Natural killer cell (primary cell): ENCODE results near the gene DTNB. TPM values are rescaled to one million over a fixed set of nuclear protein-coding genes. Genes with fewer than 3 reads are reported as not detected.

ENCODE experiments used
- ATAC-seq, 3 donors: fragments of 150-1000 bp in 2 of 3; fragments of 200-7000 bp in 1 of 3; cut with Tn5 transposase; 1 replicate in 1 of 3; 2 replicates in 2 of 3; pipeline ENCODE4 v1.10.0; 2021; ENCODE audit warnings: mild to moderate bottlenecking in 2 of 3, moderate library complexity in 2 of 3
- DNase-seq, 2 donors: peaks; one replicate each; pipeline versions ENCODE4 v3.0.0 to v3.0.0-alpha.2; 2013 to 2021; ENCODE audit warnings: mixed read lengths in 1 of 2
- H3K27ac ChIP-seq: one replicate; pipeline ENCODE4 v1.5.1; 2013; ENCODE audit warnings: mild to moderate bottlenecking, low read length
- H3K27me3 ChIP-seq: one replicate; pipeline ENCODE4 v1.6.1; 2013; ENCODE audit warnings: low read length; ENCODE audit not compliant: control insufficient read depth, insufficient read depth
- H3K36me3 ChIP-seq: one replicate; pipeline ENCODE4 v1.6.1; 2013; ENCODE audit warnings: low read length; ENCODE audit not compliant: control insufficient read depth, insufficient read depth
- H3K4me1 ChIP-seq: one replicate; pipeline ENCODE4 v1.6.1; 2013; ENCODE audit warnings: low read length; ENCODE audit not compliant: control insufficient read depth, insufficient read depth
- H3K4me3 ChIP-seq: one replicate; pipeline ENCODE4 v1.5.1; 2013; ENCODE audit warnings: low read length
- H3K9me3 ChIP-seq: one replicate; pipeline ENCODE4 v1.6.1; 2013; ENCODE audit warnings: low read length; ENCODE audit not compliant: control insufficient read depth, insufficient read depth
- H3K27ac Mint-ChIP-seq, 2 donors: one replicate each; pipeline ENCODE4 v1.8.0; 2022; ENCODE audit warnings: mild to moderate bottlenecking in 2 of 2, mixed read lengths in 2 of 2, moderate library complexity in 1 of 2
- H3K27me3 Mint-ChIP-seq, 2 donors: one replicate each; pipeline ENCODE4 v1.8.0; 2022; ENCODE audit warnings: low read depth in 2 of 2, mixed read lengths in 2 of 2
- H3K36me3 Mint-ChIP-seq: one replicate; pipeline ENCODE4 v1.8.0; 2022; ENCODE audit warnings: mixed read lengths
- H3K4me1 Mint-ChIP-seq, 2 donors: one replicate each; pipeline ENCODE4 v1.8.0; 2022; ENCODE audit warnings: mixed read lengths in 2 of 2
- H3K4me3 Mint-ChIP-seq: one replicate; pipeline ENCODE4 v1.8.0; 2022; ENCODE audit warnings: mild to moderate bottlenecking, moderate library complexity, mixed read lengths
- H3K9me3 Mint-ChIP-seq, 2 donors: one replicate each; pipeline ENCODE4 v1.8.0; 2022; ENCODE audit warnings: mixed read lengths in 2 of 2
- CTCF ChIP-seq: fragments of 200-600 bp; IDR thresholded peaks from one replicate; pipeline ENCODE4 v1.8.0; 2022; ENCODE audit warnings: antibody characterized with exemption
- WGBS: methylation state at CpG from one replicate; pipeline ENCODE4 v1.1.7; 2013; ENCODE audit warnings: missing lambda C conversion rate; ENCODE audit not compliant: insufficient coverage; 5-methylcytosine and 5-hydroxymethylcytosine counted together
- intact Hi-C: fragments of 100-400 bp; cut with micrococcal nuclease; formaldehyde crosslinking; loops from one replicate; pipeline ENCODE4 v1.14.2; 2022
- total RNA-seq, 4 donors: library from RNA; stranded (reverse); fragments of 120-200 nt in 1 of 4; gene quantifications; one replicate each; pipeline versions ENCODE4 v1.2.3 to v1.2.4, GENCODE V29; 2013 to 2022

Gene DTNB
- total RNA-seq, 3 donors from 2014 or later (not counting 1 experiment from before 2014, with no cell fraction given), result 20.8 to 33.7 (median 23.6) TPM

DNA sequence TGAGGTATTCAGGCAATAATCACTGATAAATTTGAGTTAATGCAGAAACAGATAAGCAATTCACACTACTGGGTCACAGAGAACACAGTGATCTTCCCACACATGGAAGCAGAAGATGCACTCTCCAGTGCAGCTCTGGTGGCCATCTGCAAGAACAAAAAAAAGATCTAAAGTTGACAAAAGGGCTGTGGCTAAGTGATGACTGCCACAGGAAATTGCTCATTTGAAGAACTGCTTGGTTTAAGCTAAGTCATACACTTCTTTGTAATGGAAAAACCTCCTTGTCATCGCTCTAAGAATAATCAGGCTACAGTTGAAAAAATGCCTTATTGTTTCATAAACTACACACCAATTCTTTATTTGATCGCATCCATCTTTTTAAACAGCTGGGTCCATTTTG lies 115.1 kb downstream of the DTNB start:
- peak overlapping the region; percentile 57 for H3K4me3 Mint-ChIP-seq
- H3K9me3 ChIP-seq, result no peaks in the 10 kb centered on the region
- H3K4me1 ChIP-seq, result peaks cover 18% of the 10 kb centered on the region
- ATAC-seq (peak; percentile 84 to 93 (median 87)), DNase-seq (peak in 1 of 2 donors; percentile 46)
- intact Hi-C loops, result loop anchor here (2.0 to 5.0 kb wide), 2 partner anchors 181 to 196 kb away; no protein-coding TSS in a partner anchor
- no peak overlapping the region for H3K4me3 ChIP-seq
- peak overlapping the region; percentile 65 for H3K27ac ChIP-seq
- no peaks in the 10 kb centered on the region for H3K36me3 ChIP-seq
- no peak for TF ChIP-seq CTCF
- 0% methylated on average over 2 of the region's 2 CpGs for WGBS
- no peaks in the 10 kb centered on the region for H3K36me3 Mint-ChIP-seq
- H3K27me3 Mint-ChIP-seq, result no peaks in the 10 kb centered on the region
- peak overlapping the region; percentile 90 to 93 for H3K27ac Mint-ChIP-seq
- H3K27me3 ChIP-seq, result no peaks in the 10 kb centered on the region
- H3K9me3 Mint-ChIP-seq, result no peaks in the 10 kb centered on the region
- peaks cover 52 to 53% of the 10 kb centered on the region in 2 donors for H3K4me1 Mint-ChIP-seq

GRCh38 chr2:25557179-25558036 lies 116.0 kb downstream of the DTNB start:
- WGBS, result 91% methylated on average over 6 of the region's 6 CpGs
- Histone ChIP-seq H3K4me1 (peaks cover 18% of the 10 kb centered on the region), H3K36me3 (no peaks in the 10 kb centered on the region), H3K27ac (no peak overlapping the region), H3K9me3 (no peaks in the 10 kb centered on the region), H3K4me3 (no peak overlapping the region), H3K27me3 (no peaks in the 10 kb centered on the region)
- no peak for DNase-seq
- ATAC-seq, result no peak
- H3K4me3 Mint-ChIP-seq, result peak overlapping the region; percentile 6
- no peaks in the 10 kb centered on the region for H3K27me3 Mint-ChIP-seq
- H3K4me1 Mint-ChIP-seq, result peaks cover 52 to 53% of the 10 kb centered on the region in 2 donors
- H3K36me3 Mint-ChIP-seq, result no peaks in the 10 kb centered on the region
- H3K27ac Mint-ChIP-seq, result peak overlapping the region; percentile 90 to 93
- intact Hi-C loops, result loop anchor here (2.0 to 5.0 kb wide), 2 partner anchors 181 to 195 kb away; no protein-coding TSS in a partner anchor
- TF ChIP-seq CTCF, result no peak
- no peaks in the 10 kb centered on the region for H3K9me3 Mint-ChIP-seq

DNA sequence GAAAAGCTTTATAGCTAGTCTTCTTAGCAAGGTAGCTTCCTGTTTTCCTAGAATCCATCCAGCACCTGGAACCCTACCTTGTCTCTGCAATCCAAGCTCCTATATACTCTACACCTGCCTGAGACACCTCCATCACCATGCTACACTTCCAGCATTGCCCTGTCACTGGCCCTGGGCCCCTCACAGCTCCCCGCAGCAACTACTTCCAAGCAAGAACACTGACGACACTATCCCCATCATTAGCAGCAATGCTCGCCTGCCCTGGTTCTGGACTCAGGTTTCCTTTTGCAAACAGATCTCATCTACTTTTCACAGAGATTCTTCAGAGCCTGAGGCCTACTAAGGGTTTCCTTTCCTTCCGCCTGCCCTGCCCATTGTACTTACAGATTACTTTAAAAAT lies 121.1 kb downstream of the DTNB start:
- Histone ChIP-seq H3K9me3 (no peaks in the 10 kb centered on the region), H3K4me1 (peaks cover 4% of the 10 kb centered on the region), H3K27ac (no peak overlapping the region), H3K27me3 (no peaks in the 10 kb centered on the region), H3K36me3 (no peaks in the 10 kb centered on the region), H3K4me3 (no peak overlapping the region)
- intact Hi-C loops, result no loop called here
- DNase-seq (no peak), ATAC-seq (no peak)
- Mint-ChIP-seq H3K4me1 (peaks cover 7 to 11% of the 10 kb centered on the region in 2 donors), H3K27ac (no peak overlapping the region), H3K4me3 (no peak overlapping the region), H3K9me3 (no peaks in the 10 kb centered on the region), H3K36me3 (no peaks in the 10 kb centered on the region), H3K27me3 (no peaks in the 10 kb centered on the region)
- no peak for TF ChIP-seq CTCF
- 99% methylated on average over 4 of the region's 4 CpGs for WGBS
